Measurements from ENCODE around the gene NPY2R.

Gene NPY2R

GRCh38 chr4:155208258-155209054 is at the start of gene NPY2R:
Gene NPY2R (plus strand): TSS chr4:155208636. CDS start chr4:155213940, 5,304 bp downstream.
- no peak for DNase-seq

GRCh38 chr4:155161357-155161756 is 47.1 kb upstream of the NPY2R start:
- no peak for DNase-seq

- DNase-seq = no peak
Measured at GRCh38 chr4:155164718-155165117, 43.7 kb upstream of the NPY2R start.

- no peak for DNase-seq
Measured at GRCh38 chr4:155170569-155170968, 37.9 kb upstream of the NPY2R start.

GRCh38 chr4:155173371-155173770 is 35.1 kb upstream of the NPY2R start:
- DNase-seq = no peak

GRCh38 chr4:155174668-155175067 is 33.8 kb upstream of the NPY2R start:
- DNase-seq = no peak

- no peak for DNase-seq
Measured at GRCh38 chr4:155179216-155179615, 29.2 kb upstream of the NPY2R start.

- DNase-seq = no peak
Measured at GRCh38 chr4:155186972-155187371, 21.5 kb upstream of the NPY2R start.

- no peak for DNase-seq
Measured at GRCh38 chr4:155187989-155188388, 20.4 kb upstream of the NPY2R start.

GRCh38 chr4:155190099-155190498 is 18.3 kb upstream of the NPY2R start:
- no peak for DNase-seq

- no peak for DNase-seq
Measured at GRCh38 chr4:155197757-155198156, 10.7 kb upstream of the NPY2R start.

- no peak for DNase-seq
Measured at GRCh38 chr4:155207534-155208257, 740 bp upstream of the NPY2R start.

- DNase-seq = no peak
Measured at GRCh38 chr4:155220025-155220424, 11.6 kb downstream of the NPY2R start.

- DNase-seq = no peak
Measured at GRCh38 chr4:155227131-155227530, 18.7 kb downstream of the NPY2R start.

GRCh38 chr4:155228713-155229112 is 20.3 kb downstream of the NPY2R start:
- DNase-seq = no peak

- DNase-seq = no peak
Measured at GRCh38 chr4:155232432-155232831, 24.0 kb downstream of the NPY2R start.

- no peak for DNase-seq
Measured at GRCh38 chr4:155234206-155234605, 25.8 kb downstream of the NPY2R start.

GRCh38 chr4:155237567-155237966 is 29.1 kb downstream of the NPY2R start:
- DNase-seq = no peak

- DNase-seq = no peak
Measured at GRCh38 chr4:155241225-155241624, 32.8 kb downstream of the NPY2R start.

- DNase-seq = no peak
Measured at GRCh38 chr4:155241664-155242063, 33.2 kb downstream of the NPY2R start.

GRCh38 chr4:155245105-155245504 is 36.7 kb downstream of the NPY2R start:
- no peak for DNase-seq

- DNase-seq = no peak
Measured at GRCh38 chr4:155248002-155248896, 39.8 kb downstream of the NPY2R start.

GRCh38 chr4:155249016-155249566 is 40.7 kb downstream of the NPY2R start:
- DNase-seq = no peak

Data from T1000 (cell line).